PC-9 (cell line): ENCODE data around the gene TRH.

Experiments
- CTCF ChIP-seq: fragments of 200-600 bp; sonication (generic); conservative IDR thresholded peaks from 2 replicates; pipeline ENCODE4 v1.6.1; 2017; ENCODE audit warnings: mixed run types, antibody characterized with exemption, mild to moderate bottlenecking, moderate library complexity
- EZH2 ChIP-seq: fragments of 200-600 bp; sonication (generic); IDR thresholded peaks from 2 replicates; pipeline ENCODE4 v1.8.0; 2017; ENCODE audit warnings: antibody characterized with exemption, low read depth

DNA sequence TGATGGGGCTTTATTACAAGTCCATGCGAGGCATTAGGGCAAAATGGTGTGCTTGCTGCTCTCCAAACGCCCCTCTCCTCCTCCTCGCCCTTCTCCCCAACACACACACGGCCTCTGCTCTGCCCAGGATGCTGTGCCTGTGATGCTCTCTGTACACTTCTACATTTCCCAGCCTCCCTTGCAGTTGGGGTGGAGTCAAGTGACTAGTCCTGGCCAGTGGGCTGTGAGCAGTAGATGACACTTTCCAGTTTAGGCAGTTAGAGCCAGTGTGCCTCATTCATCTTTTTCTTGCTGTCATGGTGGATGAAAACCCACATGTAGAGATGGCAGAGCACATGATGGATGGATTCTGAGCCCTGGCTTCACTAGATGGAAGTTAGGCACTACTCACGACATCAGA is 5.4 kb downstream of the TRH start:
- TF ChIP-seq CTCF (no peak), EZH2 (no peak)
